GM23338 (cell line): ENCODE measurements around the gene ACE2. TPM values are rescaled to one million over a fixed set of nuclear protein-coding genes. Genes with fewer than 3 reads are reported as not detected.
A peak's percentile ranks its signal among the peaks of the same experiment; 100 is the strongest.

Experiments used
- ATAC-seq: fragments of 200-7000 bp; cut with Tn5 transposase; 3 replicates; pipeline ENCODE4 v1.9.1; 2020
- DNase-seq: peaks from one replicate; pipeline ENCODE4 v3.0.0-alpha.2; 2015; ENCODE audit warnings: low spot score
- H2AFZ ChIP-seq: fragments of 200-600 bp; sonication (generic); 2 replicates; pipeline ENCODE4 v1.8.0; 2016; ENCODE audit warnings: antibody characterized with exemption, mild to moderate bottlenecking, moderate library complexity
- H3F3A ChIP-seq: fragments of 200-600 bp; sonication (generic); replicated peaks from 2 replicates; pipeline ENCODE4 v1.8.0; 2017; ENCODE audit warnings: antibody characterized with exemption, mixed run types, low read depth
- H3K27ac ChIP-seq: fragments of 200-600 bp; sonication (generic); 2 replicates; pipeline ENCODE4 v1.6.1; 2016; ENCODE audit warnings: low read depth
- H3K27me3 ChIP-seq: fragments of 200-600 bp; sonication (generic); 2 replicates; pipeline ENCODE4 v1.8.0; 2016; ENCODE audit warnings: mild to moderate bottlenecking, mixed run types, moderate library complexity; ENCODE audit not compliant: insufficient read depth
- H3K36me3 ChIP-seq: fragments of 200-600 bp; sonication (generic); 2 replicates; pipeline ENCODE4 v1.8.0; 2016; ENCODE audit warnings: mild to moderate bottlenecking; ENCODE audit not compliant: insufficient read depth
- H3K4me1 ChIP-seq: fragments of 200-600 bp; sonication (generic); 2 replicates; pipeline ENCODE4 v1.8.0; 2016; ENCODE audit warnings: mild to moderate bottlenecking, moderate library complexity; ENCODE audit not compliant: insufficient read depth
- H3K4me2 ChIP-seq: fragments of 200-600 bp; sonication (generic); 2 replicates; pipeline ENCODE4 v1.7.1; 2017; ENCODE audit warnings: mixed run types
- H3K4me3 ChIP-seq: fragments of 200-600 bp; sonication (generic); 2 replicates; pipeline ENCODE4 v1.6.1; 2016; ENCODE audit warnings: mixed run types
- H3K79me2 ChIP-seq: fragments of 200-600 bp; sonication (generic); replicated peaks from 2 replicates; pipeline ENCODE4 v1.8.0; 2017; ENCODE audit warnings: mild to moderate bottlenecking; ENCODE audit not compliant: insufficient read depth
- H3K9me2 ChIP-seq: fragments of 200-600 bp; sonication (generic); 2 replicates; pipeline ENCODE4 v1.8.0; 2017; ENCODE audit not compliant: insufficient read depth
- H4K20me1 ChIP-seq: fragments of 200-600 bp; sonication (generic); replicated peaks from 2 replicates; pipeline ENCODE4 v1.8.0; 2017; ENCODE audit warnings: mild to moderate bottlenecking; ENCODE audit not compliant: insufficient read depth
- H3K27ac Mint-ChIP-seq: 2 replicates; pipeline ENCODE4 v1.8.0; 2020; ENCODE audit warnings: inconsistent platforms, mild to moderate bottlenecking, moderate library complexity, mixed read lengths
- H3K27me3 Mint-ChIP-seq: 3 replicates; pipeline ENCODE4 v1.8.0; 2022; ENCODE audit warnings: low read depth, mild to moderate bottlenecking, moderate library complexity, mixed read lengths, inconsistent platforms; ENCODE audit not compliant: insufficient read depth, poor library complexity
- H3K36me3 Mint-ChIP-seq: 3 replicates; pipeline ENCODE4 v1.8.0; 2021; ENCODE audit warnings: low read depth, mild to moderate bottlenecking, inconsistent platforms, moderate library complexity, mixed read lengths
- H3K4me1 Mint-ChIP-seq: 3 replicates; pipeline ENCODE4 v1.8.0; 2020; ENCODE audit warnings: mild to moderate bottlenecking, inconsistent platforms, mixed read lengths
- H3K4me3 Mint-ChIP-seq: 3 replicates; pipeline ENCODE4 v1.8.0; 2021; ENCODE audit warnings: moderate library complexity, mild to moderate bottlenecking, inconsistent platforms, mixed read lengths
- H3K9me3 Mint-ChIP-seq: 3 replicates; pipeline ENCODE4 v1.8.0; 2020; ENCODE audit warnings: moderate library complexity, mild to moderate bottlenecking, inconsistent platforms, mixed read lengths
- CTCF ChIP-seq, 2 experiments: fragments of 200-600 bp in 1 of 2; sonication (generic) in 1 of 2; conservative IDR thresholded peaks; 2 replicates each; pipeline versions ENCODE4 v1.5.1 to v1.6.1; 2016 to 2017; ENCODE audit warnings: antibody characterized with exemption in 2 of 2, low read depth in 2 of 2, mild to moderate bottlenecking in 2 of 2, moderate library complexity in 1 of 2
- EZH2phosphoT487 ChIP-seq: fragments of 200-600 bp; sonication (generic); IDR thresholded peaks from one replicate; pipeline ENCODE4 v1.8.1; 2018; ENCODE audit warnings: antibody characterized with exemption; ENCODE audit not compliant: unreplicated experiment
- NANOG ChIP-seq: IDR thresholded peaks from 2 replicates; pipeline ENCODE4 v1.6.1; 2016; ENCODE audit warnings: antibody characterized with exemption, borderline replicate concordance
- POLR2AphosphoS5 ChIP-seq: IDR thresholded peaks from 2 replicates; pipeline ENCODE4 v1.6.1; 2016; ENCODE audit warnings: antibody characterized with exemption, low read depth
- ZNF462 ChIP-seq: fragments of 250-450 bp; sonication (Bioruptor Pico); IDR thresholded peaks from 2 replicates; pipeline ENCODE4 v1.5.0; 2020; ENCODE audit warnings: mild to moderate bottlenecking, moderate library complexity
- polyA plus RNA-seq: library from polyadenylated mRNA; unstranded; fragments of >200 nt; fragmentation: Nextera tagmentation; extraction: Ambion mirVana; gene quantifications from 2 replicates; pipeline ENCODE4 v1.2.1, GENCODE V29; 2016
- total RNA-seq: library from RNA; depleted of rRNA; stranded (reverse); fragments of >200 nt; shearing (Covaris generic); gene quantifications from 2 replicates; pipeline ENCODE4 v1.2.3, GENCODE V29; 2014

ACE2 gene
- total and polyA plus RNA-seq, 2 experiments from 2014 or later: 0.10 TPM; not detected in 1

GRCh38 chrX:15566244-15566643 lies 34.5 kb downstream of the ACE2 start:
- DNase-seq: peak; percentile 26
- Histone ChIP-seq H3F3A (no peaks in the 10 kb centered on the region), H3K4me1 (0 out of 2 replicates have a peak, but pooled peaks cover 3% of the 10 kb centered on the region), H4K20me1 (no peaks in the 10 kb centered on the region), H2AFZ (no peak overlapping the region), H3K27ac (no peak overlapping the region), H3K79me2 (no peaks in the 10 kb centered on the region), H3K27me3 (no peaks in the 10 kb centered on the region), H3K4me3 (no peak overlapping the region), H3K4me2 (no peak overlapping the region), H3K9me2 (no peaks in the 10 kb centered on the region), H3K36me3 (no peaks in the 10 kb centered on the region)
- TF ChIP-seq NANOG (no peak), CTCF (conservative IDR thresholded peaks at IDR 0.05; ENCODE audit: low read depth in 2 of 2) (peak; percentile 17 to 33; a peak in 2 of 4 replicates)
- Mint-ChIP-seq H3K9me3 (no peaks in the 10 kb centered on the region), H3K4me3 (no peak overlapping the region), H3K27me3 (peaks cover 4% of the 10 kb centered on the region), H3K4me1 (peaks cover 32% of the 10 kb centered on the region), H3K27ac (no peak overlapping the region), H3K36me3 (no peaks in the 10 kb centered on the region)
- ATAC-seq: peak; percentile 56

DNA sequence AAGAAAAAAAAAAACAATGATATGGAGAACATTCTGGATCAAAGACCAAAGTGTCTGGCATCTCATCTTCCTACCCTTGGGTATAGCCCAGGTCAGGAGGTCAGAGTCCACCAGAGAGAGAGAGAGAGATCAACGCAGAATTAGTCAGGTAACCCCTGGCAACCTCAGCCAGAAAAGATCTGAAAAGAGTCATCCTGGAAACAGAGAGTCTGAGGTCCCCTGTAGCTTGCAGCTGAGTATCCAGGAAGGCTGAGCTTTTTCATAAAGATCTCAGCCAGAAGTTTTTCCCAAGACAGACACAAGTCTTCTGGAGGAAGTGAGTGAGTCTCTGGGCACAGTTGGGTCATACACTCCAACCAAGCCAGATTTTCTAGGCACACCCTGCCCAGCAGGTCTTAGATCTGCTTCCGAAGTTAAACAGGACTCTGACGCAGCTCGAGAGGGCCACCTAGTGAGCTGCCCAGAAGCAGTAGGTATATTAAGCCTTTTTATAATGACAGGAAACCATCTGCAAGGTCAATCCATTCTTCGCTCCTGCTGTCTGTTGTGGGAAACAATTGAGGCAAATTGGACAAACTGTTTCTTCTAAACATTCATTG lies 35.7 kb downstream of the ACE2 start:
- no peak overlapping the region for H3K4me2 ChIP-seq
- ATAC-seq: peak; percentile 90
- no peaks in the 10 kb centered on the region for H3K36me3 Mint-ChIP-seq

More for the DNA sequence above, 35.7 kb downstream of the ACE2 start:
- peaks cover 29% of the 10 kb centered on the region for H3K4me1 Mint-ChIP-seq
- H3K27ac Mint-ChIP-seq: no peak overlapping the region
- Histone ChIP-seq H3K4me1 (0 out of 2 replicates have a peak, but pooled peaks cover 3% of the 10 kb centered on the region), H3K27me3 (no peaks in the 10 kb centered on the region), H3K4me3 (no peak overlapping the region), H2AFZ (no peak overlapping the region), H3K27ac (no peak overlapping the region), H3K79me2 (no peaks in the 10 kb centered on the region), H3F3A (no peaks in the 10 kb centered on the region), H4K20me1 (no peaks in the 10 kb centered on the region), H3K36me3 (no peaks in the 10 kb centered on the region), H3K9me2 (no peaks in the 10 kb centered on the region)
- TF ChIP-seq POLR2AphosphoS5 (no peak), CTCF (conservative IDR thresholded peaks at IDR 0.05; ENCODE audit: low read depth in 2 of 2) (peak; percentile 50 to 77), EZH2phosphoT487 (no peak), NANOG (no peak), ZNF462 (CRISPR knock-in tag) (no peak)
- peak; percentile 63 for DNase-seq
- H3K9me3 Mint-ChIP-seq: no peaks in the 10 kb centered on the region
- H3K27me3 Mint-ChIP-seq: peaks cover 1% of the 10 kb centered on the region
- H3K4me3 Mint-ChIP-seq: no peak overlapping the region
